Thymus (tissue), 11 donors: ENCODE data around the gene HHIP. TPM values are rescaled to one million over a fixed set of nuclear protein-coding genes. Genes with fewer than 3 reads are reported as not detected.

Source experiments
- DNase-seq, 9 donors: peaks; one replicate each; pipeline ENCODE4 v3.0.0-alpha.2; 2013; ENCODE audit warnings: low spot score in 9 of 9, low read depth in 6 of 9, missing footprints in 1 of 9
- H3K27ac ChIP-seq, 2 donors: one replicate each; pipeline ENCODE4 v1.5.1; 2013; ENCODE audit warnings: control low read depth in 1 of 2, low read depth in 1 of 2, low read length in 1 of 2, mild to moderate bottlenecking in 1 of 2, moderate library complexity in 1 of 2
- H3K27me3 ChIP-seq, 2 donors: one replicate each; pipeline ENCODE4 v1.5.1; 2013; ENCODE audit warnings: low read length in 1 of 2; ENCODE audit not compliant: control insufficient read depth in 2 of 2, insufficient read depth in 1 of 2
- H3K36me3 ChIP-seq, 2 donors: one replicate each; pipeline ENCODE4 v1.5.1; 2013; ENCODE audit warnings: low read length in 1 of 2, mild to moderate bottlenecking in 1 of 2, moderate library complexity in 1 of 2; ENCODE audit not compliant: control insufficient read depth in 2 of 2, insufficient read depth in 2 of 2
- H3K4me1 ChIP-seq, 2 donors: one replicate each; pipeline ENCODE4 v1.5.1; 2013; ENCODE audit warnings: low read length in 2 of 2; ENCODE audit not compliant: control insufficient read depth in 2 of 2, insufficient read depth in 2 of 2
- H3K4me3 ChIP-seq, 2 donors: one replicate each; pipeline ENCODE4 v1.5.1; 2013; ENCODE audit warnings: low read length in 2 of 2, control low read depth in 1 of 2, mild to moderate bottlenecking in 1 of 2
- H3K9me3 ChIP-seq, 2 donors: one replicate each; pipeline ENCODE4 v1.5.1; 2013; ENCODE audit warnings: low read length in 1 of 2, mild to moderate bottlenecking in 1 of 2; ENCODE audit not compliant: control insufficient read depth in 2 of 2, insufficient read depth in 1 of 2
- WGBS: extraction: QIAGEN DNeasy Blood & Tissue Kit; methylation state at CpG from one replicate; pipeline ENCODE4 v1.1.7; 2013; 5-methylcytosine and 5-hydroxymethylcytosine counted together
- polyA plus RNA-seq: library from polyadenylated mRNA; stranded (reverse); fragments of 200-250 nt; gene quantifications from one replicate; pipeline ENCODE4 v1.2.3, GENCODE V29; 2013
- total RNA-seq: library from RNA; stranded (reverse); fragments of 120-200 nt; gene quantifications from one replicate; pipeline ENCODE4 v1.2.4, GENCODE V29; 2013
- donor health status: healthy.

HHIP gene
- total and polyA plus RNA-seq, 2 donors: 2.9 to 6.9 TPM

- Histone ChIP-seq H3K4me1 (no peaks in the 10 kb centered on the region), H3K4me3 (no peak overlapping the region), H3K9me3 (no peaks in the 10 kb centered on the region), H3K27ac (no peak overlapping the region), H3K36me3 (peaks cover 10 to 34% of the 10 kb centered on the region in 2 donors), H3K27me3 (no peaks in the 10 kb centered on the region)
- WGBS: 97% methylated on average over 5 of the region's 5 CpGs
- no peak for DNase-seq
Observed at GRCh38 chr4:144709793-144710525, 64.0 kb downstream of the HHIP start.

- DNase-seq: no peak
Observed at GRCh38 chr4:144710526-144710912, 64.6 kb downstream of the HHIP start.

DNA sequence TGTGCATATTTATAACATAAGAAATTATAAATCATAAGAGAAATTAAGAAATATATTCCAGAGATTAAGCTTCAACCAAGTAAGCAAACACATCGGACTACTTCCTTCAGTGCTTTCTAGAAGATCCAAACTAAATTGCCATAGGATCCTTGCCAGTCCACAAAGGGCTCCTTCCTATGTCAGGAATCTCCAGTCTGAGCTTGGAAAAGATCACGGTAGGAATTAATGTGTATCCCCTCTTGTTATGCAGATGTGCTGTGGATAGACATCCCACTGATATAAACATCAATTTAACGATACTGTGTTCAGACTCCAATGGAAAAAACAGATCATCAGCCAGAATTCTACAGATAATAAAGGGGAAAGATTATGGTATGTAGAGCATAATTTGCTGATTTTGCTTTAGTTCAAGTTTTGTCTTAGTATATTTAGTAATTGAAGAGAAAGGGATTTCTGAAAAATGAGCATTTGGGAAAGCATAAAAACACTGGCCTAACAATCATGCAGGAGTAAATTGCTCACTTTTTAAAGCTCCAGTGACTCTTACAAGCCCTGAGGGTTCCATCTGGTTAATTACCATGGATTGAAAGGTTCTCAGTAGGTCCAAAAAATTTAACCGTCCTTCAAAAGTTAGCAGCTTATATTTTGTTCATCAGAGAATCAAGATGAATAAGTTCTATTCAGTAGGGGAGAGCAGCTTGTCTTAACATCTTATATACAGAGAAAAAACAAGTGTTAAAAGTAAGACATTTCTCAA lies 65.9 kb downstream of the HHIP start:
- DNase-seq: no peak
- Histone ChIP-seq H3K4me3 (no peak overlapping the region), H3K4me1 (no peaks in the 10 kb centered on the region), H3K36me3 (peaks cover 11 to 42% of the 10 kb centered on the region in 2 donors), H3K27ac (no peak overlapping the region), H3K9me3 (no peaks in the 10 kb centered on the region), H3K27me3 (no peaks in the 10 kb centered on the region)
- 97% methylated on average over 4 of the region's 4 CpGs for WGBS

More at GRCh38 chr4:144710526-144710912, 64.6 kb downstream of the HHIP start:
- Histone ChIP-seq H3K4me3 (no peak overlapping the region), H3K4me1 (no peaks in the 10 kb centered on the region), H3K27ac (no peak overlapping the region), H3K36me3 (peaks cover 11 to 39% of the 10 kb centered on the region in 2 donors), H3K27me3 (no peaks in the 10 kb centered on the region), H3K9me3 (no peaks in the 10 kb centered on the region)

DNA sequence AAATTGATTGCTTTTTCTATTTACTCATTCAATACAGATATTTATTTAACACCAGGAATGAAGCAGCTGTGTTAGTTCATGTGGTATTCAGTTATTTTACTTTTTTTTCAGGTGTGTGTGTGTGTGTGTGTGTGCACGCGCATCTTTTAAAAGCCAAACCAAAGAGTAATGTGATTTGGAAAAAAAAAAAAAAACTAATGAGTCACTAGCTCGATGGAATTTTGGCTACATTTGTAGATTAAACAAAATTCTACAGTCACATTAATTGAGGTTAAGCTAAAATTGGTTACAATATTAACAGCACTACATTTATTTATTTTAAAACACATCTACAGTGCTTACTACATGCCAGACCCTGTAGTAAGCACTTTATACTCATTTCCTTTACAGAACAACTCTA lies 66.8 kb downstream of the HHIP start:
- no peak for DNase-seq
- H3K4me3 ChIP-seq: no peak overlapping the region
- H3K36me3 ChIP-seq: peaks cover 9 to 38% of the 10 kb centered on the region in 2 donors
- H3K4me1 ChIP-seq: no peaks in the 10 kb centered on the region
- no peak overlapping the region for H3K27ac ChIP-seq
- no peaks in the 10 kb centered on the region for H3K9me3 ChIP-seq
- WGBS: 91% methylated on average over 3 of the region's 3 CpGs
- no peaks in the 10 kb centered on the region for H3K27me3 ChIP-seq

GRCh38 chr4:144714166-144714565 lies 68.2 kb downstream of the HHIP start:
- no peak for DNase-seq
- H3K4me3 ChIP-seq: no peak overlapping the region
- H3K9me3 ChIP-seq: no peaks in the 10 kb centered on the region
- H3K4me1 ChIP-seq: no peaks in the 10 kb centered on the region
- WGBS: 98% methylated on average over 3 of the region's 3 CpGs
- H3K27me3 ChIP-seq: no peaks in the 10 kb centered on the region
- peaks cover 4 to 35% of the 10 kb centered on the region in 2 donors for H3K36me3 ChIP-seq
- H3K27ac ChIP-seq: no peak overlapping the region

DNA sequence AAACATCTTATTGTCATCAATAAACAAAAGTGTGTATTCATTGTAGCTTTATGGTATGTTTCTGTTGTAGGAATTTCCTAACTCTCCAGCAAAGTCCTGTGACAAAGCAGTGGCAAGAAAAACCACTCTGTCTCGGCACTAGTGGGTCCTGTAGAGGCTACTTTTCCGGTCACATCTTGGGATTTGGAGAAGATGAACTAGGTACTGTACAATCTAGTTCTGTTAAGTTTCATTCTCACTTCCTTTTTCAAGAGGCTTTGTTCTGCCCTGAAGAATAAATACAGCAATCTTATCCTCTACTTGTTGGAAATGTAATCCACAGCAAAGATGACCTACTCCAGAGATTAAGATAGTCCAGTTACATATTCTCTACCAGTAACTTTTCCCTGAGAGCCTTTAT lies 69.3 kb downstream of the HHIP start:
- no peaks in the 10 kb centered on the region for H3K4me1 ChIP-seq
- H3K9me3 ChIP-seq: no peaks in the 10 kb centered on the region
- DNase-seq: no peak
- H3K27me3 ChIP-seq: no peaks in the 10 kb centered on the region
- no peak overlapping the region for H3K4me3 ChIP-seq
- peaks cover 4 to 35% of the 10 kb centered on the region in 2 donors for H3K36me3 ChIP-seq
- no peak overlapping the region for H3K27ac ChIP-seq
- whole genome bisulfite sequencing: 96% methylated on average over 2 of the region's 2 CpGs

DNA sequence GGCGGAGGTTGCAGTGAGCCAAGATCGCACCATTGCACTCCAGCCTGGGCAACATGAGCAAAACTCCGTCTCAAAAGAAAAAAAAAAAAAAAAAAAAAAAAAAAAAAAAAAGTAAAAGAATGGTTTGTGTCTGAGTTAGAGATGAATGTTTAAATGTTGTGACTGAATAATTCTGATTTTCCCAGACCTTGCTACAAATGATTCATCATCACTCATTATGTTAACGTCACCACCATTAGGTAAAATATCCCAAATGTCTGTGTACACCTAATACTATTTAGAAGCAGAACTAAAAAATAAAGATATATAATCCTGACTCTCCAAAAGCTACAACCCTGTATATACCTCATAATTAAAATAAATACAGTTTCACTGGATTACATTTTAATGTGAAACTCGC lies 70.8 kb downstream of the HHIP start:
- Histone ChIP-seq H3K9me3 (no peaks in the 10 kb centered on the region), H3K36me3 (peaks cover 4 to 37% of the 10 kb centered on the region in 2 donors), H3K4me3 (no peak overlapping the region), H3K27ac (no peak overlapping the region), H3K27me3 (no peaks in the 10 kb centered on the region), H3K4me1 (no peaks in the 10 kb centered on the region)
- no peak for DNase-seq
- WGBS: 95% methylated on average over 5 of the region's 5 CpGs

DNA sequence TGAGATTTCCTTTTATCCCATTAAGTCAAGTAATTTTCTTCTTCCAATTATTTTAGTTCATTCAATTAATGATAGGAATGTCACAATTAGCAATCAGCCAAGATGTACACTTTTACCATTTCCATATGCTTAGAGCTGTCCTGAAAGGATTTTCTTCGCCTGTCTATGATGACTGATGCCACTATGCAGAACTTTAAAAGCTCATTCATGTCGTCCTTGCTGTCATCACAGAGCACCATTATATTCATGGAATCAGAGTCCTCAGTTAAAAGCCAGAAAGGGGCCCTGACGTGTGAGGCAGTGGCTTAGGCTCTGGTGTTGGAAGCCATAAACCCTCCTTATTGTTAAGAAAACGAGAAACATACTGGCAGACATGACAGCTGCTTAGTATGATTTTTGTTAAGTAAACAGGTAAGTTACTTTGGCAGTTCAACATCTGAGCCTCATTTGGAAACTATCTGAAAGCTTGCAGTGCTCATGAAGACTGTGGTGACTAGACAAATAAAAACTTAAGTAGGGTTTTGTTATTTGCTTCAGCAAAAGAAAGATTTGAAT lies 73.1 kb downstream of the HHIP start:
- Histone ChIP-seq H3K27me3 (no peaks in the 10 kb centered on the region), H3K4me3 (no peak overlapping the region), H3K9me3 (no peaks in the 10 kb centered on the region), H3K36me3 (peaks cover 4 to 34% of the 10 kb centered on the region in 2 donors), H3K27ac (no peak overlapping the region), H3K4me1 (no peaks in the 10 kb centered on the region)
- 96% methylated on average over 4 of the region's 4 CpGs for WGBS
- no peak for DNase-seq

GRCh38 chr4:144720491-144720890 lies 74.5 kb downstream of the HHIP start:
- no peaks in the 10 kb centered on the region for H3K9me3 ChIP-seq

More at GRCh38 chr4:144720491-144720890, 74.5 kb downstream of the HHIP start:
- Histone ChIP-seq H3K4me3 (no peak overlapping the region), H3K27me3 (no peaks in the 10 kb centered on the region), H3K4me1 (no peaks in the 10 kb centered on the region), H3K36me3 (peaks cover 0 to 20% of the 10 kb centered on the region in 2 donors), H3K27ac (no peak overlapping the region)
- WGBS: 95% methylated on average over 3 of the region's 3 CpGs
- no peak for DNase-seq
